Limb (tissue), 2 donors: Measurements from ENCODE around the gene CDK5R1.

ENCODE experiments used
- DNase-seq, 2 donors: peaks; one replicate each; pipeline ENCODE4 v3.0.0-alpha.2; 2016; ENCODE audit errors: extremely low spot score in 2 of 2

The CDK5R1 gene

GRCh38 chr17:32470405-32471167 lies 16.2 kb upstream of the CDK5R1 start:
- no peak for DNase-seq

- no peak for DNase-seq
Observed at GRCh38 chr17:32471652-32472051, 15.1 kb upstream of the CDK5R1 start.

- no peak for DNase-seq
Observed at GRCh38 chr17:32475258-32475657, 11.5 kb upstream of the CDK5R1 start.

- DNase-seq, result no peak
Observed at GRCh38 chr17:32477220-32477619, 9.6 kb upstream of the CDK5R1 start.

- no peak for DNase-seq
Observed at GRCh38 chr17:32479074-32479617, 7.6 kb upstream of the CDK5R1 start.

- DNase-seq, result no peak
Observed at GRCh38 chr17:32481193-32481592, 5.6 kb upstream of the CDK5R1 start.

- no peak for DNase-seq
Observed at GRCh38 chr17:32482568-32483320, 4.0 kb upstream of the CDK5R1 start.

- peak; percentile 80 to 81 for DNase-seq
Observed at GRCh38 chr17:32483451-32484019, 3.3 kb upstream of the CDK5R1 start.

- DNase-seq, result no peak
Observed at GRCh38 chr17:32484041-32484461, 2.7 kb upstream of the CDK5R1 start.

GRCh38 chr17:32484628-32485027 lies 2.2 kb upstream of the CDK5R1 start:
- no peak for DNase-seq

GRCh38 chr17:32485261-32486110 lies 1.3 kb upstream of the CDK5R1 start:
- DNase-seq, result no peak

- peak; percentile 87 to 88 for DNase-seq
Observed at GRCh38 chr17:32486111-32486700, 587 bp upstream of the CDK5R1 start.

- DNase-seq, result no peak
Observed at GRCh38 chr17:32487473-32488176, 832 bp downstream of the CDK5R1 start.

- no peak for DNase-seq
Observed at GRCh38 chr17:32488177-32488542, 1.4 kb downstream of the CDK5R1 start.

- no peak for DNase-seq
Observed at GRCh38 chr17:32488604-32489180, 1.9 kb downstream of the CDK5R1 start.

GRCh38 chr17:32489320-32490100 lies 2.7 kb downstream of the CDK5R1 start:
- no peak for DNase-seq

GRCh38 chr17:32490101-32490482 lies 3.3 kb downstream of the CDK5R1 start:
- DNase-seq, result no peak

GRCh38 chr17:32491371-32492263 lies 4.8 kb downstream of the CDK5R1 start:
- no peak for DNase-seq
